Measurements from ENCODE around the gene TAT. TPM values are rescaled to one million over a fixed set of nuclear protein-coding genes. Genes with fewer than 3 reads are reported as not detected.
"Not testable (repeated sequence)": the region's sequence is repeated elsewhere in the genome, so short reads cannot be mapped to it uniquely, and the experiment has no call there.

Gene TAT
- polyA plus RNA-seq, 1 donor: not detected

DNA sequence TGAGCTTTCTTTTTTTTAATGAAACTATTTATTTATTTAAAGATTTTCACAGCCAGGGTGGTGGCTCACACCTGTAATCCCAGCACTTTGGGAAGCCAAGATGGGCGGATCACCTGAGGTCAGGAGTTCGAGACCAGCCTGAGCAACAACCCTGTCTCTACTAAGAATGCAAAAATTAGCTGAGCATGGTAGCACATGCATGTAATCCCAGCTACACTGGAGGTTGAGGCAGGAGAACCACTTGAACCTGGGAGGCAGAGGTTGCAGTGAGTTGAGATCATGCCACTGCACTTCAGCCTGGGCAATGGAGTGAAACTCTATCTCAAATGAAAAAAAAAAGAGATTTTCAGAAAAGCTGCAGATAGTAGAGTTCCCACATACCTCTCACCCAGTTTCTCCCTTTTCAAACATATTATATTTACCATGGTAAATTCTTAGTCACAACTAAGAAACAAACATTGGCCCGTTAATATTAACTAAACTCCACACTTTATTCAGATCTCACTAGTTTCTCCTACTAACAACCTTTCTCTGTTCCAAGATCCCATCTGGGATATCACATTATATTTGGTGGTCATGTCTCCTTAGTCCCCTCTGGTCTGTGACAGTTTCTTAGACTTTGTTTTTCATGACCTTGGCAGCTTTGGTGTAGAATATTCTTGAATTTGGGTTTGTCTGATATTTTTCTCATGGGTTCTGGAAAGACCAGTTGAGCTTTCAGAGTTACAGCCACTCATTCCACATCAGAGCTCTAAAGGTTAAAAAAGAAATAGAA is 7.8 kb upstream of the TAT start:
- DNase-seq (ENCODE audit: low read depth): no peak

DNA sequence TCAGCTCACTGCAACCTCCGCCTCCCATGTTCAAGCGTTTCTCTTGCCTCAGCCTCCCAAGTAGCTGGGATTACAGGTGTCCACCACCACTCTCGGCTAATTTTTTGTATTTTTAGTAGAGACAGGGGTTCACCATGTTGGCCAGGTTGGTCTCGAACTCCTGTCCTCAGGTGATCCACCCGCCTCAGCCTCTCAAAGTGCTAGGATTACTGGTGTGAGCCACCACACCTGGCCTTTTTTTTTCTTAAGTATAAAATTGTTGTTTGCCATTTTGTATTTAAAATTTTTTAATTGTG is 5.6 kb upstream of the TAT start:
- not testable (repeated sequence) for DNase-seq (ENCODE audit: low read depth)

DNA sequence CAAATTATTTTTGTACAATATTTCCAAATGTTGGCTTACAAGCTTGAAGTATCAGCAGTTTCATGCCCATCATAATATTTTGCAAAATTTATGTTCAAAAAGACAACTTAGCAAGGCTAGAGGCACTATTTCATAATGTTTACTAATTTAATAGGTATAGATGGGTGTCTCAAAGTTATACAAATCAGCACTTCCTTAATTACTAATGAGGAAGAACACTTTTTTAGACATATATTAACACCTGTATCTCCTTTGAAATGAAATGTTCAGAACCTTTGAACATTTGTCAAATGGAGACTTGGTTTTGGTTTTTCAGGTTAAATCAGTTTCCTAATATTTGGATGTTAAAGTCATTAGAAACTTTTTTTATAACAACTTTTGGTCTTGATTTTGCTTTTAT is 2.2 kb downstream of the TAT start:
- DNase-seq (ENCODE audit: low read depth): no peak

DNA sequence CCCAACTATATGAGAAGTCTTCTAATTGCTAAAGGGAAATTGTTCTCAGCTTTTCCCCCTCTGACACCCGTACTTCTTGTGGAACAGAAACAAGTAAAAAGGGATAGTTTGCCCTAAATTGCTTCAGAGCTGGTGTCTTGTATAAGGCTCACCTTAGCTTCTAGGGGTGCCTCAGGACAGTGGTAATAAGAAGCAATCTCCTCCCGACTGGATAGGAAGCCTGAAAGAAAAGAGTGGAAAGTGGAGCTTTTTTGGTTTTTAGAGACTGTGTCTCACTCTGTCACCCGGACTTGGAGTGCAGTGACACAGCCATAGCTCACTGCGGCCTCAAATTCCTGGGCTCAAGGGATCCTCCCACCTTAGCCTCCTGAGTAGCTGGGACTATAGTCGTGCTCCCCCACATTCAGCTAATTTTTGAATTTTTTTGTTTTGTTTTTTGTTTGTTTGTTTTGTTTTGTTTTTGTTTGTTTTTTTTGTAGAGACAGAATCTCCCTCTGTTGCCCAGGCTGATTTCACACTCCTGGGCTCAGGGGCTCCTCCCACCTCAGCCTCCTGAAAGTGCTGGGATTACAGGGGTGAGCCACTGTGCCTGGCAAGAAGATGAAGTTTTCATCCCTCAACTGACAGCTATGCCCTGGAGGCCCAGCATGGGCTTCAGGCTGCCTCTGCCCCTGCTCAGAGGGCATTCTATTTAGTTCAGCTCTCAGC is 3.4 kb downstream of the TAT start:
- no peak for DNase-seq (ENCODE audit: low read depth)

DNA sequence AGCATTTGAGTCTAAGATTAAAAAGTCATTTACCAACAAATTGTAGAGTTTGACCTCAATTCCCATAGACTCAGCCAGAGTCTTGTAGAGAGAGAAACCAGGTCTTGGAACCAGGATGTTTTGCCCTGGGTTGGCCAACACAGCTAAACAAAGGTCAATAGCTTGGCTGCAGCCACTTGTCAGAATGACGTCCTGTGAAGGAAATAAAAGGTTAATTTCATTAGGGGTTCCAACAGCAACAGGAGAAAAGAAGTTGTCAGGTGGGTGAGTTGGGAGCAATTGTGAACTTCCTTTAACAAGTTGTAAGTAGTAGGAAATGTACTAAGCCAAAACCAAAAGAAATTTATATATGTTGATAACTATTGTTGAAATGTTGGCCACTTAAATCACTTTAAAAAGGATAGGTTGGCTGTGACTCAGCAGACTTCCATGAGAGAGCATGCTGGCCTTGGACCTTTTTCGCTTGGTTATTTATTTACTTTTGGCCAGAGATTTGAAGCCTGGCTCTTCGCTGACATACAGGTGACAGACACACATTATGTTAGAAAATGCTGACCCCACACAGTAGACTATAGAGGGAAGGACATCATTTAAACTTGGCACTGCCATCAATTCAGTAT is 4.3 kb downstream of the TAT start:
- no peak for DNase-seq (ENCODE audit: low read depth)

DNA sequence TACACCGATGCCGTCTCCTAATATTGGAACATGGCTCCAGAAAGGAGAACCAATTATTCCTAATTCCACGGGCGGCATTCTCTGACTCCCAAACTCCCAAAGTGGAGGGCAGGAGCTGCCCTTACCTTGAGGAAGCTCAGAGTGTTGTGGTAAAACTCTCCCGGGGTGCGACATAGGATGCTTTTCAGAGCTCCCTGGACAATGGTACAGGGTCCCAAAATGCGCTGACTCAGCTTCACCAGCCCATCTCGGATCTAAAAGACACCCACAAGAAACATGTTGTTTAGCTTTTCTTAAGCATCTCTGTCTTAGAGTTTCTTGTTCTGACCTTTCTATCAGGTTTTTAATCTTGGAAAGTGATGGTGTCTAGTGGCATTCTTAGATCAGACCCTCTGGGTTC is 6.7 kb downstream of the TAT start:
- DNase-seq (ENCODE audit: low read depth): no peak

DNA sequence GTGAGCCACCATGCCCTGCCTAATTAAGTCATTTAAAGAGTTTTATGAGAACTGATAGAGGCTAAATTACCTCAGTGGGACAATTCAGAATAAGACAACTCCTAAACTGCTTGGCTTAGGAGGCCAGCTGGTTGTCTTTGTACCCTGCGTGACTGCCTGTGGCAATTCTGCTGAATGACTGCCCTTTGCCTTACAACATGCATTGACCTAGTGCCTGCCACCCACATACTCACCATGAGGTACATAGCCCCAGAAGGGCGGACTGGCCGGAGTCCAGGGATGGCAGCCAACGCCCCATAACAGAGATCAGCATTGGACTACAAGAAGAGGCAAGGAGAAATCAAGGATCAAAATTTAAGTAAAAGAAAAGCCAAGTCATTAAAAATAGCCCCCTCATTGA is 7.3 kb downstream of the TAT start:
- DNase-seq (ENCODE audit: low read depth): no peak

DNA sequence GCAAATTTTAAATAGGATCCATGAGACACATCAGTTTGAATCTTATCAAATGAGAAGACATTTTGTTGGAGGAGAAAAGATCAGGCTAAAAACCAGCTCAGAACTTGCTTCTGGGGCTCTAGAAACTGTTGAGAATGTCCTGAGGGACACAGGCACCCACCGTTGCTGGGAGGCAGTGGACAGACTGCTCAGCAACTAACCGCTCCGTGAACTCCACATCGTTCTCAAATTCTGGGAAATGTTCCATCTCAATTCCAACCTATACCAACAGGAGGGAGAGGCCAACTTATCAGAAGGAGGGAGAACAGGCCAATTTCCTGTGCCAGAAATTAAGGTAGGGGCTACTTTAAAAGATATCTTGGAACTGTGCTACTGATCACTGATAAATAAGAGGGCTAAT is 8.3 kb downstream of the TAT start:
- DNase-seq (ENCODE audit: low read depth): no peak

DNA sequence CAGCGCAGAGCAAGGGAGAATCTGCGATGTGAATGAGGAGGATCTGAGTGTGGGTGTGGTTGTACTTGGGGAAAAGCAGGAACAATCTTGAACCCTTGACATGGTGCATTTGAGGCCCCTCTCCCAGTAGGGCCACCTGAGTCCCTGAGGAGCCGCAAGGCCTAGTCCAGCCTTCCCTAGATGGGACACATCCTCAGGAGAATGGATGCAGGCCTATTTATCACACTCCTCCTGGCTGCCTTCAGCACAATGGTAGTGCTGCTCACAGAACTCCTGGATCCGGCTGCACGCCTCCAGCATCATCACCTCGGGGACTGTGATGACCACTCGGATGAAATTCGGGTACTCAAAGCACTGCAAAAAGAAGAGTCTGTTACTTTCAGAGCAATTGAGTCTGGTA is 9.0 kb downstream of the TAT start:
- DNase-seq (ENCODE audit: low read depth): no peak

DNA sequence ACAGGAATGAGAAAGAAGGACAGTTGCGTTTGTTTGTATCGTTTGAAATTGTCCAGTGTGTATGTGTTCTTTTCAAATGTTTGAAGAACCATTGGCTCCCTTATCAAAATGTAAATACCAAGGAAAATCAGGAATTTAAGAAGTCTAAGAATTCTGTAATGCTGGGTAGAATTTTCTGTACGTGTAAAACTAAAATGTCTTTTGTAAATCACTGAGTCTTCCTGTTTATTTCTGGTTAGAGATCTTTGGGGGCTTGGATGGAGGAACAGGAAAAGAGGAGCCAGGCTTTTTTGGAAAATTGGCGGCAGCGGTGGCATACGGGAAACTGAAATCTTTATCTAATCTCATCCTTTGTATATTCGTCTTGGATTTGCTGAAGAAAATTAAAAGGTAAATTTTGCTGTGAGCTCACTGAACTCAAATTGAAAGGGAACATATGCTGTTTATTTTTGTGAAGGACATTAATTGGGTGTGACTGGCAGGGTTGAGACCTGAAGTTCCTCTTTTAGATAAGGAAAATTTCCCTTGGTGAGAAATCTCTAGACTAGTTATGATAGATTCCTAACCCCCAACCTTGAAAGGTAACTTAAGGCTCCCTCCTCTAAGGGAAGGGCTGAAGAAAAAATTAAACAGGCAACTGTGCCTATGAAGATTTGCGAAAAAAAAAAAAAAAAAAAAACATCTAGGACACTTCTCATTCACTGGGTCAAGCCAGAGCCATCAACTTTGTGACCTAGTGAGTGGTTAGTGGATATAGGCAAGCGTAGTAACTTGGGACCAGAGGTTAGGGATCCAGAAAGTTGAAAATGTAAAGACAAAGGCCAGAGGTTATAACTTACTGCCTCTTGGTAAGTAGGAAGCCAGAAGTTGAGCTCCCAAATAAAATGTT is 10.8 kb downstream of the TAT start:
- DNase-seq (ENCODE audit: low read depth): no peak

DNA sequence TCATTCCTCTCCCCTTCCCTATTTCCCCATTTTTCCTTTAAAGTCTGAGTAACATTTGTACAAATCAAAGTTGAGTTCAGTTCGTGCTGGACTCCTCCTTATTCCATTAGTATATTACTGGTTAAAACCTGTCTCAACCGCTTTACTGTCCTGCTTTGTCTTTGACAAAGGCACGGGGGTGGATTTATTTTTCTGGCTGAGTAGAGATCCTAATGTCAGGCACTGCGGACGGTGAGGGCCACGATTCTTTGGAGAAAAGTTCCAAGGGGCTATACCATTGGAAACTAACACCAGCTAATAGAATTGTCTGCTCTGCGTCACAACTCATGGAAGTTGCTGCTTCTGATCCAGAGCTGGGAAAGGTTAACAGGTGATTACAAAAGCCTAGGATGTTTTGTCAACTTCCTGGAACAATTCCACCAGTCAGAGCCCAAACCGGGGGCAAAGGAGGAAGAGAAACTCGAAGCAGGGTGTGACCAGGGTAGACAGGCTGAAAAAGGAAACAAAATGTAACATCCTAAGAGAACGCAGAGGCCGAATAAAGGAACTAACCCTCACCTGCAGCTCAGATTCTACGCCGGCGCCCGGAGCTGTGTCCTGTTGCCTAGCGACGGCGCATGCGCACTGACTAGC is 12.4 kb downstream of the TAT start:
- peak; percentile 73 for DNase-seq (ENCODE audit: low read depth)

DNA sequence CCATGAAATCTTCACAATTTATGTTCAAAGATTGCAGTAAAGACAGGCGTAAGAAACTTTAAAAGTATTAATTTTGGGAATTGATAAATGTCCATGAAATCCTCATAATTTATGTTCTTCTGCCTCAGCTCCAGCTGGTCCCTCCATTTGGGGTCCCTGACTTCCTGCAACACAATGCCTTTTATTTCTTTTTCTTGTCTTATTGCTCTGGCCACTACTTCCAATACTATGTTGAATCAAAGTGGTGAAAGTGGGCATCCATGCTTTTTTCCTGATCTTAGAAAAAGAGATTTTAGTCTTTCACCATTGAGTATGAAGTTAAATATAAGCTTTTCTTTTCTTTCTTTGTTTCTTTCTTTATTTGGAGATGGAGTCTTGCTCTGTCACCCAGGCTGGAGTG is 14.3 kb downstream of the TAT start:
- no peak for DNase-seq (ENCODE audit: low read depth)

DNA sequence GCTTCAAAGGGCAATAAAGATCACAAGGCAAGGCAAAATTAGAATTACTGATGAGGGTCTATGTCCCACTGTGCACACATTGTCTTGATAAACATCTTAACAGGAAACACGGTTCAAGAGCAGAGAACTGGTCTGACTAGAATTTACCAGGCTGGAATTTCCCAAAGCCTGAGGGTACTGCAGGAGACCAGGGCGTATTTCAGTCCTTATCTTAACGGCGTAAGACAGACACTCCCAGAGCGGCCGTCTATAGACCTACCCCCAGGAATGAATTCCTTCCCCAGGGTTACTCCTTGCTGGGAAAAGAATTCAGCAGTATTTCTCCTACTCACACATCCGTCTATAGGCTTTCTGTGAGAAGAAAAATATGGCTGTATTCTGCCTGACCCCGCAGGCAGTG is 15.0 kb downstream of the TAT start:
- not testable (repeated sequence) for DNase-seq (ENCODE audit: low read depth)

DNA sequence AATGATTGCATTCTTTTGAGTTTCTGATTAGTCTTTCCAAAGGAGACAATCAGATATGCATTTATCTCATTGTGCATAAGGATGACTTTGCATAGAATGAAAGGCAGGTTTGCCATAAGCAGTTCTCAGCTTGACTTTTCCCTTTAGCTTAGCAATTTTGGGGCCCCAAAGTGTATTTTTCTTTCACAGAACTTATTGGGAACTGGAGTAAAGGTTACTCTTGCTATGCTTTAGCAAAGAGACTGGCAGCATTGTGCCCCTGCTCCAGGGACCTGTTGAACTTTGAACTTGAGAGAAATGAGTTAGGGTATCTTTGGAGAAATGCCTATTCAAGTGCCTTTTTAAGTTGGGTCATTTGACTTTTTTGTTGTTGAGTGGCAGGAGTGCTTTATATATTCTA is 17.0 kb downstream of the TAT start:
- DNase-seq (ENCODE audit: low read depth): no peak

DNA sequence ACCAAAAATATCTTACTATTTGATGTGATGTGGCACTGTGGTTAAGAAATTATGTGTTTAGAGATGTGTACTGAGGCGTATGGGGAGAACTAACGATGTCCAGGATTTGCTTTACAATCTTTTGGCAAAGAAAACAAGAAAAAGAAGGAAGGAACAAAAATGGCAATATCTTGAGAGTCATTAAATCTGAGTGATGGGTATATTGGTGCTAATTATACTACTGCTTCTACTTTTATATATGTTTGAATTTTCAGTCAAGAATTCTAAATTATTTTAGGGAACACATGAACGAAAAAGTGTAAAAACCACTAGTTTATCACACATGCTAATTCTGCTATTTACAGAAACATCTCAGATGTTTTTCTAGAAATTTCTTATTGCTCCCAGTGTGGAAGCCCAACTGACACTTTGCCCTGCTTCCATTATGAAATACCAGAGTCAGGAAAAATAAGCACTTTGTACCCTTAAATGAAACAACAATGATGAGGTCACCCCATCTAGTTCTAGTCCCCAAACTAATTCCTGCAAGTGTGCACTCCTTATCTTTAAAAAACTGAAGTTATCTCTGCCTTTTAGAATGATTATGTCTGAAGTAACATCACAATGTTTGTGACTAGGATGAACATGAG is 18.8 kb downstream of the TAT start:
- no peak for DNase-seq (ENCODE audit: low read depth)

DNA sequence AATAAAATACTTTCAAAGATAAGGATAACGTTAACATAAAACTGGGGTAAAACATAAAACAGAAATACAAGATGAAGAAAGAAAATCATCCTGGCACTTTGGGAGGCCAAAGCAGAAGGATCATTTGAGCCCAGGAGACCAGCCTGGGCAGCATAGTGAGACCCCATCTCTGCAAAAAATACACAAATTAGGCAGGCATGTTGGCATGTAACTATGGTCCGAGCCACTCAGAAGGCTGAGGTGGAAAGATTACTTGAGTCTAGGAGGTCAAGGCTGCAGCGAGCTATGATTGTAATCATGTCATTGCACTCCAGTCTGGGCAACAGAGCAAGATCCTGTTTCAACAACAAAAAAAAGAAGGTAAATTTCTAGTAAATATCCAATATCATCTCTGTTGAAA is 19.6 kb downstream of the TAT start:
- DNase-seq (ENCODE audit: low read depth): no peak

DNA sequence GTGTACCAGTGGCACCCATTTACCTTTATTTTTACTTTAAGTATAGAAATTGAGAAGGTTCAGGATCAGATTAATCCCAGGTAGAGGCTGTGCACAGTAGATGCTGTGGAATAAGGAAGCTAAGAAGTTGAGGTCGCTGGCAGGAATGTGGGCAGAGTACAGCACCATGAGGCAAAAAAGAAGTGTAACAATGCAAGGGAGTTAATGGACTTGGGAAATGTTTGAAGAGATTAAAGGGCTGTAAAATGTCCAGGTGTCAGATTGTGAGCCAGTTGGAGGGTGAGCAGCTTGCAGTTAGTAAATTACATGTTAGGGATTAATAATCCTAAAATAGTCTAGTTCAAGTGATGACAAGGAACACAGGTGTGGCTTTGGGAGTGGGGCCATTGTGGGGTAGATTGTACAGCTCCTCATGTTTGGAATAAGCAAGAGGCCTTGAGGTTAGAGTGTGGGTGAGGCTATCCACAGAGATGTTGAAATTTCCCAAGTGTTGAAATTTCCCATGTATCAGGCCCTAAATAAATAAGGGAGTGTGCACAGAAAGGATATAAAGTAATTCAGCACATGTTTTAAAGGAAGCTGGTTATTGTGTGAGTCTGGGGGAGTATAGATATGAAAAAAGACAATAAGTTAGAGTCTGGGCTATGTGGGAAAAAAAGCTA is 21.5 kb downstream of the TAT start:
- DNase-seq (ENCODE audit: low read depth): no peak

DNA sequence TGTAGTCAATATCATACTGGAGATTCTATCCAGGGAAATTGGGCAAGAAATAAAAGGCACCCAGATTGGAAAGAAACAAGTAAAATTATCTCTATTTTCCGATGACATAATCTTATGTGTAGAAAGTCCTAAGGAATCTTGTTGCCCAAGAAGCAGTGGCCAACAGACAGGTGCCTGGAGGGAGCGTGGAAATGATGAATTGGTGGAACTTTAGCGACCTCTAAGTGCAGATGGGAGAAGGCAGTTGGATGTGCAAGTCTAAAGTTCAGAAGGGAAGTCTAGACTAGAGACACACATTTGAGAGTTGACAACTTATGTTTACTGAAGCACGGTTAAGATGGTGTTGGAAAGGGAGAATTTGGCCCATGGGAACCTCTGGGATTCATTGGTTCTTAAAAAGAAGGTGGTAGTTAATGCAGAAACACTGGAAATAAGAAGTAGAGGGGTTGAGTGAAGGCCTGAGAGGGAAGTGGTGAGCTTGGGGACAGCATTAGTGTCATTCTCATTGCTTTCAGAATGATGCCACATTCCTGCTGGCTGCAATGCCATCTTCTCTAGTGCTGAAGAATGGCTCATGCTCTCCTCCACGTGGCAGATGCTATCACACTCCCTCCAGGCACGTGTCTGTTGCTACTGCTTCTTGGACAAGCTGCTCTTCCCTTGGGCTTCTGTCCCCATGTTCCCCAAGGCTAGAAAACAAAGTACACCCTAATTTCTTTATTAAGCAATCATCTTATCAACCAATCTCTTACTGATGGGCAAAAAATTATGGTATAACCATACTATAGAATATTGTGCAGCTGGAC is 24.0 kb downstream of the TAT start:
- DNase-seq (ENCODE audit: low read depth): no peak

DNA sequence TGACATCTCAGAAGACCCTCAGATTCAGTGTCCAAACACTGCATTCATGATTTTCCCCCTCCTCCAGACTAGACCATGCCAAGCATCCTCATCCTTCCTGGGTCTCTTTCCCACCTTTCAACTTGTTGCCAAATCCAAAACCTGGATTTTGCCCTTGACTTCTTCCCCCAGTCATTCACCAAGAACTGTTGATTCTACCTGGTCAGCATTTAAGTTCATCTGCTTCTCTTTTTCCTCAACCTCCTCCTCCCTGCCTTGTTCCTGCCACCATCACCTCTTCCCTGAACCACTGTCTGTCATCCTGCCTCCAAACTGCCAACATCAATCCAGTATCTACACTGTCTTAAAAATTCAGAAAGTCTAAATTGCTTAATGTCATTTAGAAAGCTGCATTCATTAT is 29.7 kb downstream of the TAT start:
- DNase-seq (ENCODE audit: low read depth): no peak

DNA sequence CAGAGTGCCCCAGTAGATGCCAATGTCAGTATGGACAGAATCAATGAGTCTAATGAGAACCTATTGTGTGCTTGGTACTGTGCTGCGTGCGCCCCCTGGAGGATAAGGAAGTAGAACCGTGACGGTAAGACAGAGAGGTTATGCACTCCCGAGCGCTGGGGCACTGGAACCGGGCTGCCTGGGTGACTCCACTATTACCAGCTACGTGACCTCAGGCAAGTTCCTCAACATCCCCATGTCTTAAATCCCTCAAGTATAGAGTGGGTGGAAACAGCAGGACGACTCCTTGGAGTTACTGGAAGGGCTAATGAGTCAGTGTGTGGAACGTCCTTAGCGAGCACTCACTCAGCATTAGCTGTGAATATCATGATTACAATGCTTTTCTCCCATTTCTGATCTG is 34.5 kb downstream of the TAT start:
- DNase-seq (ENCODE audit: low read depth): no peak

Measured in forelimb muscle (tissue), 1 donor.